ENCODE data around the gene MFAP3L.

Gene MFAP3L

DNA sequence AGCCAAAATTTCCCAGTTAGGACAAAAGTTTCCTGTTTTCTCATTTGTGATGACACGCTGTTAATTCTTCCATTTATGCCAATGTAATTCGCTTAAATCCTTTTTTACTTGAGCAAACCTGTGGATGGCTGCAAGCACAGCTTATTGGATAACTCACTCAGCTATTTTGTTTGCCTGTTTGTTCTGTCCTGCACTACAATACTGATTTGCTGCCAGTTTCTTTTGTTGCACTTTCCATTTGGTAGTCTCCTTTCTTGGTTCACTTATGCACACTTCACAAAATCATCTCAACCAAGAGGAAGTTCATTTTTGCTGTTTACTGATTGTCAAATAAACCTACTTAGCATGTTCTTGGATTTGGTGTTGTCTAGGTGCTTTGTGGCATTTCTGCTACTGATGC is 40.3 kb downstream of the MFAP3L start:
- no peaks in the 10 kb centered on the region for H3K9me3 ChIP-seq (ENCODE audit: insufficient read depth, low read depth, low read length)
- H3K27me3 ChIP-seq (ENCODE audit: insufficient read depth, low read length): no peaks in the 10 kb centered on the region
- no peaks in the 10 kb centered on the region for H3K36me3 ChIP-seq (ENCODE audit: insufficient read depth, low read length)
- H3K4me1 ChIP-seq (ENCODE audit: insufficient read depth, low read length): peaks cover 12% of the 10 kb centered on the region
- H3K9ac ChIP-seq (ENCODE audit: low read depth, low read length): no peak overlapping the region
- 89% methylated on average over 2 of the region's 2 CpGs for WGBS
- no peak overlapping the region for H3K27ac ChIP-seq (ENCODE audit: low read depth, low read length)
- no peak overlapping the region for H3K4me3 ChIP-seq (ENCODE audit: low read length)

DNA sequence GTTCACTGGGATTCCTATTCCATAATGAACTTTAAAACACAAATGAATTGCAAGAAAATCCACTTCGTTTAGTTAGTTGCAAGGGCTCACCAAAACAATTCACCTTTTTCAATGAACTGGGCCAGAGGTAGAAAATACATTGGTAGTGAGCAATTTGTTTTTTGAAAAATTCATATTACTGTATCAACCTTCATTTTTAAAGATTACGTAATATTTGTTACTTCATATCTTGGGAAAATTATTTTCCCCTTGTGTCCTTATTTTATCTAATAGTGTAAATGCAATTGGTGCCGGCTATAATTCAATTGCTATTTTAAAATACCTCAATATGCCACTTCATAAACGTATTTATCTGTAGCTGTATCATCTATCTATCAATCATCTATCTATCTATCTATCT is 41.5 kb downstream of the MFAP3L start:
- peaks cover 12% of the 10 kb centered on the region for H3K4me1 ChIP-seq (ENCODE audit: insufficient read depth, low read length)
- 90% methylated on average over 3 of the region's 4 CpGs for WGBS
- no peak overlapping the region for H3K4me3 ChIP-seq (ENCODE audit: low read length)
- no peaks in the 10 kb centered on the region for H3K36me3 ChIP-seq (ENCODE audit: insufficient read depth, low read length)
- H3K27me3 ChIP-seq (ENCODE audit: insufficient read depth, low read length): no peaks in the 10 kb centered on the region
- no peaks in the 10 kb centered on the region for H3K9me3 ChIP-seq (ENCODE audit: insufficient read depth, low read depth, low read length)
- no peak overlapping the region for H3K9ac ChIP-seq (ENCODE audit: low read depth, low read length)
- H3K27ac ChIP-seq (ENCODE audit: low read depth, low read length): no peak overlapping the region

DNA sequence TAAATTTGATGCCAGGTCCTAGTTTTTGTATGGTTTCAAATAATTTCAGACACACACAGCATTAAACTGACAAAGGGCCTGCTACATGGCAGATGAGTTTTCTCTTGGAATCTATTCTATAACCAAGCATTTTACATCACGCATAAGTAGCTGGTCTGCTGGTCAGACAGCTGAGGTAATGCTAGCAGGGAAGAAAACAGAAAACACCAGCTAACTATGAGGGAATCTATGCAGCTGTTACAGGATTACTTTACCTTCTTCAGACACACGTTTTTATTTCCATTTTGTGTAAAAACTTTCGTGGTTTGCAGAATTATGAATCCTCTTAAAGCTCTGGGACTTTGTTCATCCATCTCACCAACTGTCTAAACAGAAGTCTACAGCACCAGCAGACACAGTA is 42.0 kb downstream of the MFAP3L start:
- Histone ChIP-seq H3K27me3 (ENCODE audit: insufficient read depth, low read length) (no peaks in the 10 kb centered on the region), H3K4me3 (ENCODE audit: low read length) (no peak overlapping the region), H3K9me3 (ENCODE audit: insufficient read depth, low read depth, low read length) (no peaks in the 10 kb centered on the region), H3K27ac (ENCODE audit: low read depth, low read length) (no peak overlapping the region), H3K4me1 (ENCODE audit: insufficient read depth, low read length) (peaks cover 12% of the 10 kb centered on the region), H3K36me3 (ENCODE audit: insufficient read depth, low read length) (no peaks in the 10 kb centered on the region), H3K9ac (ENCODE audit: low read depth, low read length) (no peak overlapping the region)
- WGBS: 81% methylated on average over 3 of the region's 3 CpGs

DNA sequence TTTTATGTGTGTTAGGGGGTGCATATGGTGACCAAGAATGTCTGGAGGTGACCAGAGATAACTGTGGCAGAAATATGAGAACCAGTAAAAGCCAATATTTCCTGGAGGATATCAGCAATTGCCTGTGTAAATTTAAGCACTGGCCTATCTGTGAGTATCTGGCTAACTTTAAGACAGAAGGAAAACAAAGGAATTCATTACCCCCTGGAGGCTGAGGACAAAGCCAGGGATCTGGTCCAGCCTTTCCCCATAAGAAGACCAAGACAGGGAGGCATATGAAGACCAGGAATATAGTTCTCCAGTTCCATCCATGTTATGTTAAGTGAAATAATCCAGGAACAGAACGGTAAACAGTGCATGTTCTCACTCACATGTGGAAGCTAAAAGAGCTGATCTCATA is 49.2 kb downstream of the MFAP3L start:
- Histone ChIP-seq H3K9me3 (ENCODE audit: insufficient read depth, low read depth, low read length) (no peaks in the 10 kb centered on the region), H3K4me1 (ENCODE audit: insufficient read depth, low read length) (peaks cover 10% of the 10 kb centered on the region; the same call in 1 of the 2 replicates), H3K4me3 (ENCODE audit: low read length) (no peak overlapping the region), H3K9ac (ENCODE audit: low read depth, low read length) (no peak overlapping the region), H3K27ac (ENCODE audit: low read depth, low read length) (no peak overlapping the region), H3K36me3 (ENCODE audit: insufficient read depth, low read length) (no peaks in the 10 kb centered on the region), H3K27me3 (ENCODE audit: insufficient read depth, low read length) (no peaks in the 10 kb centered on the region)
- WGBS: 80% methylated on average over 1 of the region's 1 CpG

DNA sequence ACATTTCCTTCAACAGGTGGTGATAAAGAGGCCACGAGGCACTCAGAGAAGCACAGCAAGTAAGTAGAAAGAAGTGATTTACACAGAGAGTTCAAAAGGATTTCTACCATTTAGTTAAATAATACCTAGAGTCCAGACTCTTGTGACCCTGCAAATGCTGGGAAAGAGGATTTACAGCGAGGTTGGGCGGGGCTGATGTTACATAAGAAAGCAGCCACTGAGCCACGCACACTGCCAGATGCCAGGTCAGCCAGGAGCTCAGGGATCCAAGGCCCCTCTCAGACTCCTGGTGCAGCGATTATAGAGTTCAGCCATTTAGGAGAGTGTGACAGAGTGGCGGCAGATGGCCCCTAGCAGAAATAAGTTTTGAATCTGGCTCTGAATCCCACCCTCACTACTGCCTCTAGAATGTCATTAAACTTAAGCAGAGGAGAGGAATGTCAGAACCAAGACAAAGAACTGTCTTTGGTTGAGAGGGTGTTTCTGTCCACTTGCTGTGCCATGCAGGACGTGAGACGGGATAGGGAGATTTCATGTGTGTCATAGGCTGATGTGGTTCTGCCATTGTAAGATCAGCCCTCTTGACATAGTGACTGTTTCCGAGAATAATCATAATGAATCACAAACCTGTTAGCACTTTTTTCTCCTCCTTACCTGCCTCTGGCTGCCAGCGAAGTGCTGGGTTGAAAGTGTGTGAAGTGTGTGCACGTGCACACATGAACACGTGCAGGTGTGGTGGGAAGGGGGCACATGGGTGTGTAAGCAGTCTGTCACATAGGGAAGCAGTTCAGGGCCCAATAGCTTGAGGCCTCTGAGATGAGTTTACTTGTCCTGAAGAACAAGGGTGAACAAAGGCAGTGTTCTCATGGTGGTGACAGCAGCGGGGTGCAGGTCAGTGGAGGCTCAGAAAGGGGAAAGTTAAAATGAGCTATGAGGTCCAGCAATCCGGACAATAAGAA is 50.1 kb downstream of the MFAP3L start:
- H3K27me3 ChIP-seq (ENCODE audit: insufficient read depth, low read length): no peaks in the 10 kb centered on the region
- H3K27ac ChIP-seq (ENCODE audit: low read depth, low read length): no peak overlapping the region
- H3K4me1 ChIP-seq (ENCODE audit: insufficient read depth, low read length): peaks cover 10% of the 10 kb centered on the region; the same call in 1 of the 2 replicates
- H3K9ac ChIP-seq (ENCODE audit: low read depth, low read length): no peak overlapping the region
- no peak overlapping the region for H3K4me3 ChIP-seq (ENCODE audit: low read length)
- H3K9me3 ChIP-seq (ENCODE audit: insufficient read depth, low read depth, low read length): no peaks in the 10 kb centered on the region
- WGBS: 85% methylated on average over 12 of the region's 14 CpGs
- no peaks in the 10 kb centered on the region for H3K36me3 ChIP-seq (ENCODE audit: insufficient read depth, low read length)

DNA sequence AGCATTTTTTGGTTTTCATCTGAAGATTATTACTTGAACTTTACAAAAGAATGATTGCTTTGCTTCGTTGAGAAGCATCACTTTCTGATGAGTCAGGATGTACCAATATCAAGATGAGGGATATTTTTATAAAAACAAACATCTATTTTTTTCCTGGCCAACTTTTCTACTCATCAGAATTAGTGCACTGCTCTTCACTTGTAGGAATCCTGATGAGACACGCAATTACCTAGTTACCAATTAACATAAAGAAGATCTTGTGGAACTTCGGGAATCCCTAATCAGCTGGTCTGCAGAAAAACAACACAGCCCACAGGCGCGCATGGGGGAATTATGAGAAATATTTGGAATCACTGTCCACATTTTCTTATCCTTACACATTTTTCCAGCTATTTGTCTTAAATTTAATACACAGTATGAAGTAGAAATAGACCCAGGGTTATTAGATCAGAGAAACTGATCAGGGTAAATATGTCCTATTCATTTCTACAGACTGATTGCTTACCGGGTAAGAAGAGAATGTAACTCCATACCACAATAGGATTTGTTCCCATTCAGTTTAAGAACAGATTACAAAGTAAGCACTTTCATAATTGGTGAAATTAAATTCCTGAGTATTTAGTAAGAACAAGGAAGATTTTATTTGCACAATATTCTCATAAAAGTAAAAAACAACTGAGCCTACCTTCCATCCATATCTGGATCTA is 50.9 kb downstream of the MFAP3L start:
- Histone ChIP-seq H3K27me3 (ENCODE audit: insufficient read depth, low read length) (no peaks in the 10 kb centered on the region), H3K4me3 (ENCODE audit: low read length) (no peak overlapping the region), H3K9me3 (ENCODE audit: insufficient read depth, low read depth, low read length) (no peaks in the 10 kb centered on the region), H3K4me1 (ENCODE audit: insufficient read depth, low read length) (peaks cover 10% of the 10 kb centered on the region; the same call in 1 of the 2 replicates), H3K9ac (ENCODE audit: low read depth, low read length) (no peak overlapping the region), H3K36me3 (ENCODE audit: insufficient read depth, low read length) (no peaks in the 10 kb centered on the region), H3K27ac (ENCODE audit: low read depth, low read length) (no peak overlapping the region)
- 83% methylated on average over 5 of the region's 6 CpGs for WGBS

DNA sequence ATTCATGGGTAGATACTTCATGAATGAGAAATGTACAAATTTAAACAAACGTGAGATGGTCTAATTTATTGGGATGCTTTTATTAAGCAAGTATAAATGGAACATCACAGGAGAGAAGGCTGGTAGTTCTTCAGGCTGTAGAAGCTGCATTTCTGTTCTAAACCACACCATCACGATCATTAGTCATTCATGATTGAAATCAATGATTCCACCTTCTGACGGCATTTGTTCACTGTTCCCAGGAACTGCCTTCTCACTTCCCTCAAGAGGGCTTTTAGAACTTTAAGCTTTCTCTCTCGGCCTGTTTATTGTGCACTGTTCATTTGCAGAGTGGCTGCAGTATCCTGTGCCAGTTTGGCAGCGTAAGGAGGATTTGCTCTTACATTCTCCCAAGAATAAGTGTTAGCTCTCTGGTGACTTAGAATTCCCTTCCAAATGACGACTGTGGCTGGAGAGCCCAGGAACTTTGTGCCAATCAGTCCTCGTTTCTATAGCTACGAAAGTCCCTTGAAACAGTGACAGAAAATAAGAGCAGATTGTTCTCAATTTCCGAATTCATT is 54.7 kb downstream of the MFAP3L start:
- Histone ChIP-seq H3K36me3 (ENCODE audit: insufficient read depth, low read length) (no peaks in the 10 kb centered on the region), H3K4me1 (ENCODE audit: insufficient read depth, low read length) (peaks cover 11% of the 10 kb centered on the region; the same call in 1 of the 2 replicates), H3K27me3 (ENCODE audit: insufficient read depth, low read length) (no peaks in the 10 kb centered on the region), H3K27ac (ENCODE audit: low read depth, low read length) (no peak overlapping the region), H3K9me3 (ENCODE audit: insufficient read depth, low read depth, low read length) (no peaks in the 10 kb centered on the region), H3K4me3 (ENCODE audit: low read length) (no peak overlapping the region), H3K9ac (ENCODE audit: low read depth, low read length) (no peak overlapping the region)
- 93% methylated on average over 9 of the region's 9 CpGs for WGBS

DNA sequence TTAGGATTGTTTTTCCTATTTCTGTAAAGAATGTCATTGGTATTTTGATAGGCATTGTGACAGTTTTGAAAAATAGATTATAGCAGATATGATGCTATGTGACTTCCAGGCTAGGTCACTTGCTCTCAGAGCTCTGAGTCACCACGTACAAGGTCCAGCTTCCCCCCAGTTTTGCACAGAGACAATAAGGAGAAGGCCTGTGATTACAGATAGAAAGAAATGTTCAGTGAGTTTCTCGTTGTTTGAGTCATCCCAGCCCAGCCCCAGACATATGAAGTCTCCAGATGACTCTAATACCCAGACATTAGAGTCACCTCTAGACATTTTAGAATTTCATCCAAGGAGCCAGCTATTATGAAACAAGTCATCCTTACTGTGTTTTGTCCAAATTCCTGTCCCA is 57.2 kb downstream of the MFAP3L start:
- H3K9me3 ChIP-seq (ENCODE audit: insufficient read depth, low read depth, low read length): no peaks in the 10 kb centered on the region
- no peak overlapping the region for H3K27ac ChIP-seq (ENCODE audit: low read depth, low read length)
- H3K4me1 ChIP-seq (ENCODE audit: insufficient read depth, low read length): peaks cover 8% of the 10 kb centered on the region; the same call in 1 of the 2 replicates
- no peak overlapping the region for H3K4me3 ChIP-seq (ENCODE audit: low read length)
- no peak overlapping the region for H3K9ac ChIP-seq (ENCODE audit: low read depth, low read length)
- no peaks in the 10 kb centered on the region for H3K27me3 ChIP-seq (ENCODE audit: insufficient read depth, low read length)
- WGBS: 100% methylated on average over 2 of the region's 2 CpGs
- H3K36me3 ChIP-seq (ENCODE audit: insufficient read depth, low read length): no peaks in the 10 kb centered on the region

DNA sequence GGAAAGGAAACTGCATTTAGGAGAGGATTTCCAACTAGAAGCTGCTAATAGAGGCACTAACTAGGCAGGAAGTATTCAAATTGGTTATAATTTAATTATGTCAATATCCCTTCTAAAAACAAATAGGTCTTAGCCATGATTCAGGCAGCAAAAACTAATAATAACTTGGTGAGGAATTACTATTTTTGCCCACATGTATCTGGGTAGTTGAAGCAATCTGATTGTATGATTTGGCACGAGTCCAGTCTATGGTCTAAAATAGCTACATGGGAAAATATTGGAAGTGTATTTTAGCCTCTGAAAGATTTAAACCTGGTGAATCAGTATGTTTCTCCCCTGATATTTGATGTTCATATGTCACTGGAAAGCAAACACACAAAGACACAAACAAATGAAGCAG is 62.2 kb downstream of the MFAP3L start:
- Histone ChIP-seq H3K9me3 (ENCODE audit: insufficient read depth, low read depth, low read length) (no peaks in the 10 kb centered on the region), H3K27ac (ENCODE audit: low read depth, low read length) (no peak overlapping the region), H3K36me3 (ENCODE audit: insufficient read depth, low read length) (no peaks in the 10 kb centered on the region), H3K4me3 (ENCODE audit: low read length) (no peak overlapping the region), H3K27me3 (ENCODE audit: insufficient read depth, low read length) (no peaks in the 10 kb centered on the region), H3K4me1 (ENCODE audit: insufficient read depth, low read length) (peaks cover 3% of the 10 kb centered on the region; the same call in 1 of the 2 replicates), H3K9ac (ENCODE audit: low read depth, low read length) (no peak overlapping the region)
- WGBS: 89% methylated on average over 1 of the region's 1 CpG

DNA sequence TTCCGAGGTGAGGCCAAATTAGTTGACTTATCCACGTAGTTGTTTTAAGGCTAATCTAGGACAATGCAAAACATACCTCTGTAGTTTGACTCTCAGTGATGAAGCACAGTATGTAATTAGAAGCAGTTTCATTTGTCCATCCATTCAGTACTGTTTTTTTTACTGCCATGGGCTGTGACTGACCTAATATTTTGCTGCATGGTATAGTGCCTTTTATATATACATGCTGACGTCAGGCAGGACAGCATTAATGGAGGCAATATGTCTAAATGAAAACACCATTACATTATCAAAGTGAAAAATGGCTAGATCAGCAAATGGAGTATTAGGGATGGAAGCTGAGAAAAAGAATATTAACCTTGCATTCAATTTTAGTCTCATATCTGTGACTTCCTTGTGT is 66.9 kb downstream of the MFAP3L start:
- Histone ChIP-seq H3K4me1 (ENCODE audit: insufficient read depth, low read length) (peaks cover 17% of the 10 kb centered on the region), H3K9me3 (ENCODE audit: insufficient read depth, low read depth, low read length) (no peaks in the 10 kb centered on the region), H3K27me3 (ENCODE audit: insufficient read depth, low read length) (no peaks in the 10 kb centered on the region), H3K9ac (ENCODE audit: low read depth, low read length) (no peak overlapping the region), H3K36me3 (ENCODE audit: insufficient read depth, low read length) (no peaks in the 10 kb centered on the region), H3K27ac (ENCODE audit: low read depth, low read length) (no peak overlapping the region), H3K4me3 (ENCODE audit: low read length) (no peak overlapping the region)
- 95% methylated on average over 3 of the region's 3 CpGs for WGBS

DNA sequence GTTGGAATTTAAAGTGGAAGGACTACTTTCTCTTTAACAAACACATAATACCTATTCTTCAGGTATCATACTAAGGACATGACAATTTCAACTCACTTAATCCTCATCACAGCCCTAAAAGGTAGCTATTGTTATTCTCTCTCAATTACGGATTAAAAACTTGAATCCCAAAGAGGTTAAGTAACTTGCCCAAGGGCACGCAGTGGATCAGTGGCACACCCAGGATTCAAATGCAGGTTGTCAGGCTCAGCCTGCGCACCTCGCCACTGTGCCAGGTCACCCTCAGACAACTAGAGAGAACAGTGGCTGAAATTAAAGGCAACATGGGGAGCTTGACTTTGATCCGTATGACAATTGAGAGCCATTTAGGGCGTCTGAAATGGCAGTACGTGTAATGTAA is 67.6 kb downstream of the MFAP3L start:
- no peaks in the 10 kb centered on the region for H3K36me3 ChIP-seq (ENCODE audit: insufficient read depth, low read length)
- no peak overlapping the region for H3K4me3 ChIP-seq (ENCODE audit: low read length)
- H3K9ac ChIP-seq (ENCODE audit: low read depth, low read length): no peak overlapping the region
- 82% methylated on average over 7 of the region's 7 CpGs for WGBS
- peaks cover 17% of the 10 kb centered on the region for H3K4me1 ChIP-seq (ENCODE audit: insufficient read depth, low read length)
- H3K27me3 ChIP-seq (ENCODE audit: insufficient read depth, low read length): no peaks in the 10 kb centered on the region
- H3K27ac ChIP-seq (ENCODE audit: low read depth, low read length): no peak overlapping the region
- no peaks in the 10 kb centered on the region for H3K9me3 ChIP-seq (ENCODE audit: insufficient read depth, low read depth, low read length)
